Measurements from ENCODE around the gene VTCN1. TPM values are rescaled to one million over a fixed set of nuclear protein-coding genes. Genes with fewer than 3 reads are reported as not detected.

The VTCN1 gene
- total and polyA plus RNA-seq, 2 of the 8 experiments (the other 6 are each of a cell fraction or from before 2014, with no cell fraction given), result 0.32 TPM; not detected in 1

- Histone ChIP-seq H3K4me3 (ENCODE audit: extremely low read depth in 1 of 4, insufficient read depth in 2 of 4, low read depth in 3 of 4, low read length in 4 of 4) (no peak overlapping the region), H3K9me3 (ENCODE audit: insufficient read depth in 2 of 2, low read depth in 1 of 2, low read length in 1 of 2) (no peaks in the 10 kb centered on the region), H4K5ac (ENCODE audit: insufficient read length, low read depth, low read length) (no peak overlapping the region), H4K91ac (replicated peaks; ENCODE audit: insufficient read length, low read length) (no peak overlapping the region), H3K79me1 (ENCODE audit: low read depth, low read length) (no peaks in the 10 kb centered on the region), H2AFZ (ENCODE audit: low read length) (no peak overlapping the region), H3K36me3 (ENCODE audit: control insufficient read depth in 2 of 4, insufficient read depth in 4 of 4, low read length in 3 of 4) (peaks cover 13 to 61% (median 41%) of the 10 kb centered on the region in 4 experiments), H3K23me2 (ENCODE audit: low read depth, low read length) (peaks cover 5% of the 10 kb centered on the region), H4K8ac (ENCODE audit: extremely low read depth, insufficient read depth, low read length) (no peak overlapping the region), H2AK5ac (ENCODE audit: low read depth, low read length) (no peak overlapping the region), H3K27me3 (replicated peaks in 1 of 4; ENCODE audit: control insufficient read depth in 3 of 4, extremely low read depth in 1 of 4, insufficient read depth in 3 of 4, low read length in 3 of 4) (no peaks in the 10 kb centered on the region), H3K23ac (ENCODE audit: insufficient read length) (no peak overlapping the region), H2BK15ac (ENCODE audit: low read length) (no peak overlapping the region), H3K27ac (ENCODE audit: low read depth, low read length) (no peak overlapping the region), H2BK5ac (ENCODE audit: low read depth, low read length) (no peak overlapping the region), H3K9ac (replicated peaks in 1 of 4; ENCODE audit: extremely low read depth in 1 of 4, low read depth in 3 of 4, low read length in 3 of 4) (no peak overlapping the region), H3K4me1 (replicated peaks in 1 of 4; ENCODE audit: control insufficient read depth in 3 of 4, insufficient read depth in 4 of 4, low read length in 3 of 4) (peaks cover 4 to 12% (median 7%) of the 10 kb centered on the region in 4 experiments), H3K18ac (ENCODE audit: extremely low read depth, low read length) (no peak overlapping the region), H2BK20ac (ENCODE audit: low read length) (no peak overlapping the region), H3K14ac (ENCODE audit: insufficient read length) (no peak overlapping the region), H4K20me1 (replicated peaks in 1 of 2; ENCODE audit: control insufficient read depth in 1 of 2, insufficient read depth in 2 of 2, low read length in 2 of 2) (peaks cover 0 to 4% of the 10 kb centered on the region in 2 experiments), H3K4ac (replicated peaks; ENCODE audit: insufficient read length, low read depth, low read length) (no peak overlapping the region), H3K56ac (replicated peaks; ENCODE audit: insufficient read length, low read depth, low read length) (no peak overlapping the region), H3K4me2 (ENCODE audit: insufficient read depth in 1 of 2, low read depth in 2 of 2, low read length in 2 of 2) (no peak overlapping the region), H2BK12ac (ENCODE audit: low read depth, low read length) (no peak overlapping the region), H3K79me2 (ENCODE audit: control insufficient read depth in 1 of 2, insufficient read depth in 2 of 2, low read length in 2 of 2) (no peaks in the 10 kb centered on the region; a peak in 1 of 4 replicates), H2BK120ac (replicated peaks; ENCODE audit: low read depth, low read length) (no peak overlapping the region)
- ChIA-PET CTCF (ENCODE audit: partially characterized antibody) (interaction anchor here (0.6 to 3.0 kb wide), 5 partner anchors 18 to 168 kb away, joined by 3 to 26 read pairs (median 3); no protein-coding TSS in a partner anchor), POLR2A (ENCODE audit: partially characterized antibody) (interaction anchor here (1.6 kb wide), 1 partner anchor 35 kb away, joined by 5 read pairs; no protein-coding TSS in a partner anchor)
- FAIRE-seq (no peak), DNase-seq (ENCODE audit: low read depth in 1 of 2, low spot score in 2 of 2) (no peak)
- no peak for TF ChIP-seq ZNF274 (IDR thresholded peaks at IDR 0.05; ENCODE audit: borderline replicate concordance, extremely low read depth, low read length)
- TF ChIP-seq YY1 (IDR thresholded peaks at IDR 0.05; ENCODE audit: low read depth, low read length), result no peak
- no peak for TF ChIP-seq EGR1 (IDR thresholded peaks at IDR 0.05; ENCODE audit: borderline replicate concordance, low read depth, low read length)
- TF ChIP-seq PHF8 (conservative IDR thresholded peaks at IDR 0.05; ENCODE audit: low read depth, low read length), result no peak
- WGBS, 2 experiments (ENCODE audit: extremely low coverage in 1 of 2, insufficient coverage in 1 of 2, insufficient read length in 1 of 2, insufficient replicate concordance in 2 of 2, low coverage in 1 of 2, low lambda C conversion rate in 2 of 2, missing lambda C conversion rate in 1 of 2), result 97% methylated on average over 3 of the region's 3 CpGs; no CpG with 5 or more reads in 1 of the 2 experiments
Measured at GRCh38 chr1:117116784-117117130, 94.0 kb downstream of the VTCN1 start.

All from H1 (cell line).